Smooth muscle cell (in vitro differentiated cells): ENCODE results near the gene INSIG2. TPM values are rescaled to one million over a fixed set of nuclear protein-coding genes. Genes with fewer than 3 reads are reported as not detected.

Experiments
- DNase-seq: peaks from one replicate; lab custom pipeline; 2025; ENCODE audit not compliant: unreplicated experiment; lab: John Stamatoyannopoulos, UW
- H2AFZ ChIP-seq: fragments of 200-600 bp; sonication (generic); 2 replicates; pipeline ENCODE4 v1.6.0; 2016; ENCODE audit warnings: antibody characterized with exemption, low read depth, mild to moderate bottlenecking
- H3F3A ChIP-seq: fragments of 200-600 bp; sonication (generic); 2 replicates; pipeline ENCODE4 v1.6.0; 2017; ENCODE audit warnings: antibody characterized with exemption, low read depth
- H3K27ac ChIP-seq: fragments of 200-600 bp; sonication (generic); 2 replicates; pipeline ENCODE4 v1.5.1; 2016; ENCODE audit warnings: low read depth, mild to moderate bottlenecking
- H3K27me3 ChIP-seq: fragments of 200-600 bp; sonication (generic); 2 replicates; pipeline ENCODE4 v1.6.1; 2016; ENCODE audit warnings: low read depth, mild to moderate bottlenecking
- H3K36me3 ChIP-seq: fragments of 200-600 bp; sonication (generic); 2 replicates; pipeline ENCODE4 v1.5.1; 2016; ENCODE audit warnings: low read depth
- H3K4me1 ChIP-seq: fragments of 200-600 bp; sonication (generic); 2 replicates; pipeline ENCODE4 v1.5.1; 2016; ENCODE audit warnings: low read depth
- H3K4me2 ChIP-seq: fragments of 200-600 bp; sonication (generic); 2 replicates; pipeline ENCODE4 v1.6.0; 2016; ENCODE audit warnings: mild to moderate bottlenecking
- H3K4me3 ChIP-seq: fragments of 200-600 bp; sonication (generic); 2 replicates; pipeline ENCODE4 v1.5.1; 2016; ENCODE audit warnings: mild to moderate bottlenecking
- H3K79me2 ChIP-seq: fragments of 200-600 bp; sonication (generic); 2 replicates; pipeline ENCODE4 v1.6.0; 2016; ENCODE audit warnings: low read depth, mild to moderate bottlenecking
- H3K9ac ChIP-seq: fragments of 200-600 bp; sonication (generic); 2 replicates; pipeline ENCODE4 v1.6.0; 2016; ENCODE audit warnings: low read depth
- H3K9me3 ChIP-seq: fragments of 200-600 bp; sonication (generic); replicated peaks from 2 replicates; pipeline ENCODE4 v1.5.1; 2016; ENCODE audit warnings: low read depth
- H4K20me1 ChIP-seq: fragments of 200-600 bp; sonication (generic); 2 replicates; pipeline ENCODE4 v1.6.0; 2016; ENCODE audit warnings: low read depth
- WGBS: methylation state at CpG from one replicate; pipeline ENCODE4 v1.1.7; 2016; ENCODE audit warnings: low lambda C conversion rate; 5-methylcytosine and 5-hydroxymethylcytosine counted together
- polyA plus RNA-seq: library from polyadenylated mRNA; unstranded; fragments of >200 nt; fragmentation: Nextera tagmentation; extraction: Ambion mirVana; gene quantifications from 2 replicates; pipeline ENCODE4 v1.2.1, GENCODE V29; 2016
- total RNA-seq: library from RNA; depleted of rRNA; stranded (reverse); fragments of >200 nt; gene quantifications from 2 replicates; pipeline ENCODE4 v1.2.3, GENCODE V29; 2014
- TF ChIP-seq, protein P1 (sequence below): fragments of 200-600 bp; sonication (generic); IDR thresholded peaks from 2 replicates; pipeline ENCODE4 v1.5.1; 2017; ENCODE audit warnings: borderline replicate concordance, mild to moderate bottlenecking, antibody characterized with exemption; ENCODE audit not compliant: insufficient read depth, poor library complexity, severe bottlenecking

The INSIG2 gene
- total and polyA plus RNA-seq, 2 experiments from 2014 or later = 51.6 to 85.6 TPM

DNA sequence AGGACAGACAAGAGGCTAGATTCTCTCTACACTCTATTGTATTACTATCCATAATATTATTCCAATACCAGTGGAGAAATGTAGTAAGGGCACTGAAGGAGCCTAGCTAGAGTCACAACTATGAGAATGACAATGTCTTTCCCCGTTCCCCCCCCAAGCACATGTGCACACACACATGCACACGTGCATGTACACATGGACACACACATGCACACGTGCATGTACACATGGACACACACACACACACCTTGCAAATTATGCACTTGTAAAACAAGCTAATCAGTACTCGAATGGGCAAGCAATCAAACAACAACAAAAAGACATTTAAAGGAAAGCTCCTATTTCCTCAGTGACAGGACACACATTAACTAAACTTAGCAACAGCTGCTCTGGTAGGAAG lies 65.2 kb downstream of the INSIG2 start:
- H3K9ac ChIP-seq = no peak overlapping the region
- H3F3A ChIP-seq = no peaks in the 10 kb centered on the region
- H3K36me3 ChIP-seq = no peaks in the 10 kb centered on the region
- DNase-seq = no peak
- H3K4me1 ChIP-seq = no peaks in the 10 kb centered on the region
- H3K9me3 ChIP-seq = no peaks in the 10 kb centered on the region
- H3K27me3 ChIP-seq = no peaks in the 10 kb centered on the region
- no peaks in the 10 kb centered on the region for H3K79me2 ChIP-seq
- no peaks in the 10 kb centered on the region for H4K20me1 ChIP-seq
- H3K4me2 ChIP-seq = no peak overlapping the region
- H2AFZ ChIP-seq = no peak overlapping the region
- WGBS = 73% methylated on average over 4 of the region's 4 CpGs
- H3K27ac ChIP-seq = no peak overlapping the region
- TF ChIP-seq, protein P1, sequence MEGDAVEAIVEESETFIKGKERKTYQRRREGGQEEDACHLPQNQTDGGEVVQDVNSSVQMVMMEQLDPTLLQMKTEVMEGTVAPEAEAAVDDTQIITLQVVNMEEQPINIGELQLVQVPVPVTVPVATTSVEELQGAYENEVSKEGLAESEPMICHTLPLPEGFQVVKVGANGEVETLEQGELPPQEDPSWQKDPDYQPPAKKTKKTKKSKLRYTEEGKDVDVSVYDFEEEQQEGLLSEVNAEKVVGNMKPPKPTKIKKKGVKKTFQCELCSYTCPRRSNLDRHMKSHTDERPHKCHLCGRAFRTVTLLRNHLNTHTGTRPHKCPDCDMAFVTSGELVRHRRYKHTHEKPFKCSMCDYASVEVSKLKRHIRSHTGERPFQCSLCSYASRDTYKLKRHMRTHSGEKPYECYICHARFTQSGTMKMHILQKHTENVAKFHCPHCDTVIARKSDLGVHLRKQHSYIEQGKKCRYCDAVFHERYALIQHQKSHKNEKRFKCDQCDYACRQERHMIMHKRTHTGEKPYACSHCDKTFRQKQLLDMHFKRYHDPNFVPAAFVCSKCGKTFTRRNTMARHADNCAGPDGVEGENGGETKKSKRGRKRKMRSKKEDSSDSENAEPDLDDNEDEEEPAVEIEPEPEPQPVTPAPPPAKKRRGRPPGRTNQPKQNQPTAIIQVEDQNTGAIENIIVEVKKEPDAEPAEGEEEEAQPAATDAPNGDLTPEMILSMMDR = no peak
- H3K4me3 ChIP-seq = no peak overlapping the region

DNA sequence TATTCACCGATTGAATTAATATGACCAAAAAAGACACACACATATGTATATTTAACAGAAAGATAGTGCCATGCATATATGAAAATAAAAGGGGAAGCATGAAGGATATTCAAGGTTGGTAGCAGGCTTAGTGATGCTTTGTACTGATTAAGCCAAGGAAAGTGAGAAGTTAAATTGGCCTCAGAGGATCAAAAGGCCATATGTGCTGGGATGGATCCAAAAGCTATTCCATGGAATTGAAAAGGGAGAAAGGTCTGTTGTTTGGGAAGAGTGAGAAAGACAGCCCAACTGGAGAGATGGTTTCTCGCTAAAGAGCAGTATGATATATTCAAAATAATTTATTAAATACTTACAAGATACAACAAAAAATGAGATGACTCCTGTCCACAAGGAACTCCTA lies 65.9 kb downstream of the INSIG2 start:
- H3K9ac ChIP-seq = no peak overlapping the region
- whole genome bisulfite sequencing = 96% methylated on average over 2 of the region's 2 CpGs
- H3K4me1 ChIP-seq = no peaks in the 10 kb centered on the region
- no peak overlapping the region for H3K4me2 ChIP-seq
- H3K36me3 ChIP-seq = no peaks in the 10 kb centered on the region
- H3K9me3 ChIP-seq = no peaks in the 10 kb centered on the region
- H3F3A ChIP-seq = no peaks in the 10 kb centered on the region
- H2AFZ ChIP-seq = no peak overlapping the region
- DNase-seq = no peak
- H3K4me3 ChIP-seq = no peak overlapping the region
- TF ChIP-seq, protein P1 = no peak
- no peaks in the 10 kb centered on the region for H3K79me2 ChIP-seq
- H3K27me3 ChIP-seq = no peaks in the 10 kb centered on the region
- no peak overlapping the region for H3K27ac ChIP-seq
- H4K20me1 ChIP-seq = no peaks in the 10 kb centered on the region

Other genes starting within 250 kb of the INSIG2 start
- 13.2 and 17.2 TPM in 2 replicates for gene CCDC93, start 74.4 kb upstream of the INSIG2 start, total RNA-seq
- gene CCDC93, start 74.4 kb upstream of the INSIG2 start, polyA plus RNA-seq = 9.5 and 15.7 TPM in 2 replicates